DMS53 (cell line): ENCODE results near the gene NEGR1.

Experiments used
- DNase-seq: peaks from one replicate; lab custom pipeline; 2025; lab: John Stamatoyannopoulos, UW

Gene NEGR1

DNA sequence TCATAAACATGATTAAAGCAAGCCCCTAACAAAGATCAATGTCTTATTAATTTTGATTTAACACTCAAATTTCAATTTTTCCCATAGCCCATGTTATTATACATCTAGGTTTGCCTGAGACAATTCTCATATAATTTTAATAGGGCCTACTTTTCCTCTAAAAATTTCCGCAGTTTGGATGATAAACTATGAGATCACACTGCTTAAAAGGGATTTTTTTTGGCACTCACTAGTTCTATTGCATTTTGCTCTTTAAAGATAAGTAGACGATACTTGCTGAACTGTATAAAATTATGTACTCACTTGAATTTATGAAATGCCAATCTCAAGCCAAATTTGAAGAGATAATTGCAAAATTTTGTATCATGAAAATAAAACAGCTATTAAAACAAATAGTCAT is 721.1 kb downstream of the NEGR1 start:
- no peak for DNase-seq

DNA sequence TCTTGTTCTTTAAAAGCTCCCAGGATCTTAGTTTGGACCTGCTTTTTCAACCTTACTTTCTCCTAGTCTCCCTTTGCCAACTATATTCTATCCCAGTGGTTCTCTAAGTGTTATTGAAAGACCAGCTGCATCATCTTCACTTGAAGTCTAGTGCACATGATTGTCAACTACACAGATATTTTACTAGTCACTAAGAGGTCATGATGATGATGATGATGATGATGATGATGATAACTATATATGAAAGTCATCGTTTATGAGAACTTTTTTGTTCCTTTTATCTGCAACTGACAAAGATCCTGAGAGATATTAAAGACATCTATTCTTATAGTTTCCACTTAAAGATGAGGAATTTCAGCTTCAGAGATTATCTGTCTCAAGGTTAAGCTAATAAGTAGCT is 722.5 kb downstream of the NEGR1 start:
- no peak for DNase-seq

DNA sequence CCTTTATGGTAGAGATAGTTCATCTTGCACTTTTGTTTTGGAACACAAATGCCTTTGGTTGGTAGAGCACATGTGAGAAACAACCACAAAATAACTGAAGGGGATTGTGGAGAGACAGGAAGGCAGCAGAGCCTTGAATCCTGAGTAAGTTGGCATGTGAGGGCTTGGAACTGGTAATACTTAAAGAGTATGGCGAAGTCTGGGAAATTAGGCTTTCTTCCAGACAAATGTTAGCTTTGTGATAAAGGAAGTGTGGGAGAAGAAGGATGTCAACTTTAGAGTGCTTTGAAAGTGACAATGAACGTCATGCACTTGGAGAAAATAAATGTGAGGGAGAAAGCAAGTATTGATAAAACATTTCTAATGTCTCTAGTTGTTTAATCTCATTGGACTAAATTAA is 725.2 kb downstream of the NEGR1 start:
- no peak for DNase-seq

DNA sequence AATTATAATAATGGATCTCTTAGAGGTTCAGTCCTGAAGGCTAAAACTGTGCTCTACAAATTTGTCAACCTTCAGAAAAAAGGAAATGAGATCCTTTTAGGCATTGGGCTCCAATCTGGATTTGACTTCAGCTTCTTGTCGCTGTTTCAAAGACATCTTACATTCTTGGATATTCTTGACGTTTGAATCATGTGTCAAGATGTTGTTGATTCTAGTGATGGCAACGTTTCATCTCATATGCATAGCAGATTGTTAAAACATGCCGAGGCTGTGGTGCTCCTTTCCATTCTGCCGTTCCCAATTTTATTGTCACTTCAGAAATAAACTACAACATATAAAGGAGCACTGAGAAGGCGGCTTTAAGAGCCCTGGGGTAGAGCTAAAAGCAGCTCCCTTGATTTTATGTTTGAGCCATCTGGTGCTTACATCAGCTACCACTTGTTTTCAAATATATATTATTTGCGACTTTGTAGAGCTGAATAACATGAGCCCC is 733.9 kb downstream of the NEGR1 start:
- DNase-seq, result no peak

DNA sequence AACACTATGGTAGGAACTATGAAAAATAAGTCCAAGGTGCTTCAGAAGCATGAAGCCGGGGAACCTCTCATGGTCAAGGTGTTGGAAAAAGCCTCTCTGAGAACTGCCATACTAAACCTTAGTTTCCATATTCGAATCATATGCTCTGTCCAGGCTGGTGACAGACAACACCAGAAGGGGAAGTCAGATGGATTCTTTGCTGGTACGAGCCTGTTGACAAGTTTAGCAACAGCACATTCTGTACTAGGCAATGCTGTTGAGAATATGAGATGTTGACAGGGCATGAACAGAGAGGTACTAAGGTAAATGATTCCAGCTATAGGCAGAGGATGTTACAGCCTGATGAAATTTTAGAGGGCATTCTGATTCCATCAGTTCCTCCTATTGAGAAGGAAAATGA is 740.2 kb downstream of the NEGR1 start:
- no peak for DNase-seq

DNA sequence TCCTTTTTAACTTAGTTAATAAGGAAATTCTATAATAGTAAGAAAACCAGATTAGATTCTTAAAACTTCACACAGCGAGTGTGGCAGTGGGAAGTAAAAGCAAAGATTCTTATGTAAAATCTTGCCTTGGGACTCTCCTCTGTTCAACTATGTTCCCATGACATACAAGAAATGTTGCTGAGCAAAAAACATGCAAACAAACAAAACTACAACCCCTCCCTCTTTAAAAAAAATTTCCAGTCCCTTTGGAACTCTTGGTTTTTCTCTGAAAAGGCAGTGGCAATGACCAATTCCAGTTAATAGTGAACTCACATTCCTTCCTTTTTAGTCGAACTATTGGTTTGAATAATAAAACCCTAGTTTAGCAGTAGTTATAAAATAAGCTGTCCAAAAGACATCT is 748.4 kb downstream of the NEGR1 start:
- no peak for DNase-seq

DNA sequence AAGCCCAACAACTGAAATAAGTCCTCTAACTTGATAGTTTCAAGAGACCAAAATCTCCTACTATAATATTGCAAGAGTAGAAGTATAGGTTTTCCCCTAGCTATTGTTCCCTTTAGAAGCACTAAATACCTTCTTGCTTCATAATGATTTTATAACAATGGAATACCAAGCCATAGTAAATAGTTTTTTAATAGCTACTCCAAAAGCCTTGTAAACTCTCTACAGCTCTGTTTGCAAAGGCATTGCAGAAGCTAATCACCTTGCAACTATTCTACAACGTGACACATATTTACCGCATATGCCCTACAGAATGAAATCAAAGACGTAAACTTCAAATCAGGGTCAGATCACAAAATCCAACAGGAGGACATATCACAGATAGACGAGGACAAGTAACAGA is 750.0 kb downstream of the NEGR1 start:
- DNase-seq, result no peak

DNA sequence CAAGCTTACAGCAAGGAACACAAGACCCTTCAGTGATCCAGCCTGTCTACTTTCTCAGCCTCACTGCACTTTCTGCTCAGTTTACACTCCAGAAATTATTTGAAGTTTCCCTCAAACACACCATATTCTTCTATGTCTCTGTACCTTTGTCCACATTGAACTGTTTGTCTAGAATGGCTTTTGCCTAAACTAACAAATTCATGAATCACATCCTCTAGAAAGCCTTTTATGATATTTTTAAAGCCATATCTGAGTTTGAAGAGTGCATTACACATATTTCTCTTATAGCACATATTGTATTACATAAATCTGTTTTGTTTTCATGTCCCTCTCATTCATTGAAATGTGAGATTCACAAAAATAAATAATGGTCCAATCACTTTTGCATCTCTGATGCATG is 755.5 kb downstream of the NEGR1 start:
- peak; percentile 45 for DNase-seq

DNA sequence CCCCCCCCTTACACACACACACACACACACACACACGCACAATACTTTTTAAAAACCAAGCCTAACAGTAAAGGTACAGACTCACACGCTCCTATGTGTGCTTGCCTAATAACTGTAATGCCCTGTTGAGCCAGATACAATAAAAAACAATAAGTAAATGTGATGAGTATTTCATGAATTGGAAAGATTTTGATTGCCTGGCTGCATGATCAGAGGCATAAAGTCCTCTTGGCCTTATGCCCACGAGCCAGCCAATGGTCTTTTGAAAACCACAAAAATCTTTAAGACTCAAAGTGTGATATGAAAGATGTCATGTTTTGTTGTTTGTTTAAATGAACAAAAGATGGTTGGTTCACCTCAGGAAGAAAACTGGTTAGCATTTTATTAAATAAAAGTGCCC is 759.6 kb downstream of the NEGR1 start:
- no peak for DNase-seq

DNA sequence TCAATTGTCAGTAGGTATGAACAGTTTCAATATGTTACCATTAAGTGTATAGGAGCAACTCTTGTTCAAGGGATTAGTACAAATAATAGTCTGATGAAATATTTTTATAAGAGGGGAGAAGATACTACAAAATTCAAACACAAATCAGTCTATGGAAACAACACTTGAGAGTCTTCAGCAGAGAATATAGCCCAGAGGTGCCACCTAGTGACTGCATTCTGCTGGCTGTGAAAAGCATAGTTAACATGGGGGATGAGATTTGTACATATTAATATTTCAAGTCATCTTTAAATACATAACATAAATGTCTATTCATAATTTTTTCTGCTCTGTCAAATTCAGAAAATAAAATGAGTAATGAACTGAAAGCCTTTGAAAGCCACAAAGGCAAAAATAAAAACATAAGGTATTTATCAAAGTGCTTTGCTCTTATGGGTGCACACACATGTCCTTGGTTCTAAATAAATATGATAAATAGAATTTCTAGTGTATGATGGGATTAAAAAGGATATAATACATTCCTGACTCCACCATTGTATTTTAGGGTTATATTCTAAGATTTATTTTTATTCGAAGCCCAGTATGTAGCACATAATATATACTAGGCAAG is 760.6 kb downstream of the NEGR1 start:
- DNase-seq, result peak; percentile 81

DNA sequence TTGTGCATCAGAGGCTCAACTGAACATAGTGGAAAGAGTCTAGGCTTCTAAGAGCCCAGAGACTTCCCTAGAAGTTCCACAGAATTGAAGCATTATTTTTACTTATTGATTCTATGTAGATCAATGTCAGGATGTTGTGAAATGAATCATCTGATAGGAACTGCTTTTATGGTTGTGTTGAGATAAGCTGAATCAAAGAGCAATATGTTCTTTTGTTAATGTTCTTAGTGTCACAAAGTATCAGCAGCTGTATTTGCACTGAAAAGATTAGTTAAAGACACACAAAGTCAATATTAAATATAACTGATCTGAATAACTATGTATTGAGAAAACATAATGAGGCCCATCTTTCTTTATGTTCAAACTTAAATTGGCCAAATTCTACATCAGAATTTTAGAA is 770.8 kb downstream of the NEGR1 start:
- DNase-seq, result no peak

DNA sequence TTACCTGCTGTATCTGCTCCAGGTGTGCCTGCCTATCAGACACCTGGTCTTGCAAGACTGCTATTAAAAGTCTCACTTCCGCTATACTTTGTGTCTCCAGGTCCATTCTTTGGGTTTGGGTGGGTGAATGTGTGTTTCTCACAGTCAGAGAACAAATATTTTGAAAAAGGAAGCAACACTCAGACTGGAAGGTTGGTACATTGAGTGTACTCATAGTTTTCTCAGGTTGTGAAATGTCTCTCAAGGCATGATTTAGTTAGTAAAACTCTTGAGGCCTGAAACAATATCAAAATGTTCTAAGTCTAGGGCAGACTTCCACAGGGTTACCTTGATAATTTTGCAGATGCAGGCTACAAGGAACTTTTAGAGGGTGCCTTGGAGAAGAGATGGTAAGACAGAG is 771.6 kb downstream of the NEGR1 start:
- no peak for DNase-seq

DNA sequence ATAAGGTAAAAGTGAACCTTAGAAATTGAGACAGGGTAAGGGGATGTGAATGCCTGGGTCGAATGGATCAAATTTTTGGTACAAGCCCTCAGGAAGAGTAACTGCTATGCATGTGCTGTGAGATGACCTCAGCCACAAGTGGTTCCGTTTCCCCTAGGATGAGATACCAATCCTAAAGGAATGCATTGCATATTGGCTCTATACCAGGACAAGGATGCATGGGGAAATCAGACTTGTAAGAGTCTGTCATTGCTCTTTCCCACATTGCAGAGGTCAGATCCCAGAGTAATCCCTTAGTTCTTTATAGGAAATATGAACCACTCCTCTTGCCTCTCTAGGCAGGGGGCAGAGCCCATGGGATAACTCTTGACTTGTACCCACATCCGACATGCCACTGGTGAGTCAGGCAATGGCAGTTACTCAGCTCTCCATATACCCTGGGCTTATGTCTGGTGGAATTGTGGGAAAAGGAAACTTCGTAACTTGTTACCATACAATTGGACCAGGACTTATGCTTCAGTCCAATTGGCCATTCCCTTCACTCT is 773.2 kb downstream of the NEGR1 start:
- DNase-seq, result no peak

DNA sequence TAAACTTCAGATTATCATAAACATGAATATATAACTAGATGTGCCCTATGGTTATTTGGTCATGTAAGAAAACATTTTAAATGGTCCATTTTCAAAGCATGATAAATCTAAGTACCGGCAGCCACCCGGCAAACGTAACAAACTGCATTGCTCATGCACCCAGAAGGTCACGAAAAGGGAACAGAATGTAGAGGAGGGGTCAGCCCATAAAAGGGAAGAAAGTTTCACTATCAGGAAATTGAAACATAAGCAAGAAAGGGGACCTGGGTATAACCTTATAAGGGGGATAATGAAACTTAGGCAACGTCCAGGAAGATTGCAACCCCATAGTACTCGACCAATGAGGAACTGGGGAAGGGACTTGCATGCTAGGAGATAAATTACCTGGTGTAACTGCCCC is 780.3 kb downstream of the NEGR1 start:
- DNase-seq, result no peak

DNA sequence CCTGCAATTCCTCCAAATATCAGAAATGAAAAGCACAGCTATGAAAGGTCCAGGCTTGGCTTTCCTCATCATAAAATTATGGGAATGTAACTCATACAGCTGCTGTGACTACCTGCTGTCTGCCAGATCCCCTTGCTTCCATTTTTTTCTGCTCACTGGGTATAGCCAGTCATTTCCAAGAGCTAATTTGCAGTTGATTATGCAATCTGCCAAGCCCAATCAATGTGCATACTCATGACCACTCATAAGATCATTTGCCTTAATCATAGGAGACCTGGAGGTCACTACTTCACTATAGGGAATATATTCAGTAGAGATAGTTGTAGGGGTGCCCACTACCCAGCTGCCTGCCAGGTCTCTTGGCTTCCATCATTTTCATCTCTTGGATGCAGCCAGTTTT is 783.8 kb downstream of the NEGR1 start:
- DNase-seq, result no peak

DNA sequence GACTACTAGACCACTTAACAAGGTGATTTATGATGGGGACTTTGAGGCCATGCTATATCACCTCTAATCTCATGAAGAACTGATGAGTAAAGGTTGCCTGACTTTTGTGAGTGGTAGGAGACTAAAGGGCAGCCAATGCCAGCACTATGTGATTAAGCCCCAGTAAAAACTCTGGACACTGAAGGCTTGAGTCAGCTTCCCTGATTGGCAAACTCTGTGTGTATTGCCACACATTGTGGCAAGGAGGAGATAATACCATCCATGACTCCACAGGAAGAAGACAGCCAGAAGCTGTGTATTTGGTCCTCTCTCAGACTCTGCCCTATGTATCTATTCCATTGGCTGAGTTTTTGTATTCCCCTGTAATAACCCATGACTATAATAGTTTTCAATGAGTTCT is 788.2 kb downstream of the NEGR1 start:
- DNase-seq, result no peak

DNA sequence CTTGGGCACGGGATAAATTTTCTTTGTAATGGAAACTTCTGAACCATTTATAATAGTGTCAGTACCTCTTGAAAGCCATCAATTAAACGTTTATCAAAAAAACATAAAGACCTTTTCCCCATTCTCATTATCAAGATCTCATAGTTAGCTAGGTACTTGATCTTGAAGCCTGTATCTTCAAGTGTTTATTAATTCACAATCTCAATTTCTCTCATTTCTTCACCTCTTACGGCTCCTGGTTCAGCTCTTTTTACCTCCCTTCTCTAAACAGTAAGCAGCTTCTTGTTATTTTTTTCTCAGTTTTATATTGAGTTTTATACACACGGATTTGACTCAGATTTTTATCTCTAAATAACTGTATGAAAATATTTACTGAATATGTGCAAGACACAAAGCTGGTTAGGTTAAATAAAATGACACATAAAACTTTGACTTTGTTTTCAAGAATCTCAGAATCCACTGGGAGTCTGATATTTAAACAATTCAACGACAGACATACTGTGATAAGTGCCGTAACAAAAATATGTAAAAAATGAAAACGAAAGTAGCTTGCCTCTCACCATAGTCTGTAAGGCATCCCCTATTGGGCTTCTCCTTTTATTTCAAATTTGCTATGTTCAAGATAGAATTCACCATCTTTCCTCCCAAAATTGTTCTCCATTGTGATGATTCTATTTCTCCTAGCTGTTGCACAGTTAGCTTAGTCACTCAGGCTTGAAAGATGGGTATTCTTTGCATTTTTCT is 789.9 kb downstream of the NEGR1 start:
- DNase-seq, result no peak

DNA sequence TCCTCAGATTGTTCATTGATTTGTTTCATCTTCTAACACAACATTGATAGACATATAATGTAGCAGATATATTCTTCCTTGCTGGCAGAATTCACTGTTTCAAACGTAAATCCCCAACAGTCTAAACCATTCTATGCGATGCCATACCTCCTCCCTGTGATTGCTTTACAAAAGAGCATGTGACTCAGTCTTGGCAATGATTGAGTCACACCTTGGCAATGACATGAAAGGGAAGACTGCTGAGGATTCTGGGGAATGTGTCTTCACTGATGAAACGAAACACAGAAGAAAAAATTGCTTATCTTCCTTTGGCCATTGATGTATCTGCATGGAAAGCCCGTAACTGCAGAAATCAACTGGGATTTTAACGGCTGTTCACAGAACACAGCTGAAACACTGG is 791.9 kb downstream of the NEGR1 start:
- DNase-seq, result no peak

DNA sequence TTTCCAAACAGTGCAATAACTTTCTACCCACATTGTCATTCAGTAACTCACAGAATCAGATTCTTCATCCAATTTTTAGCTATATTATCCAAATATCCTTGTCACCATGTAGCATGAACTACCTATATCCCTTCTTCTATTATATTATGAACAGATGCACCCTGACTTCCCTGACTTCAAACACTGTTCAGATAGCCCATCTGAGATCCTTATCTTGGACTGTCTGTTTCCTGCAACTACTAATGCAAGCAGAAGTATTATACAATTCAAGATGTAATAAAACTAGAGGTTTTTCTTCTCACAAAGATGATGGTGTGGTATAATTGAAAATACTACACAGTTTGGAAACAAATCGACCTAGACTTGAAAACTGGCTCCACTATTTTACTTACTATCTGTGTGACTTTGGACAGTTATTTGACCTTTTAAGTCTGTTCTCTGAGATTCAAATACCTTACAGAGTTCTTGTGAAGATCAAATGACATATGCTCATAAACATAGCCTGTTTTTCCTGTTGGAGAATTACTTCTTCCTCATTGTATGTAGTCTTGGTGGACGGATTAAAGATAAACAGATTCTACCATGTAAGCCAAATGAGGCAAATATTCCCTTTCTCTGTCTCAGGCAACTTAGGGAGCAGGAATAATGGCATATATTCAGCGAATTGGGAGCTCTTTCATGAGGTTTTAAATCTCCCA is 793.6 kb downstream of the NEGR1 start:
- DNase-seq, result peak; percentile 14

DNA sequence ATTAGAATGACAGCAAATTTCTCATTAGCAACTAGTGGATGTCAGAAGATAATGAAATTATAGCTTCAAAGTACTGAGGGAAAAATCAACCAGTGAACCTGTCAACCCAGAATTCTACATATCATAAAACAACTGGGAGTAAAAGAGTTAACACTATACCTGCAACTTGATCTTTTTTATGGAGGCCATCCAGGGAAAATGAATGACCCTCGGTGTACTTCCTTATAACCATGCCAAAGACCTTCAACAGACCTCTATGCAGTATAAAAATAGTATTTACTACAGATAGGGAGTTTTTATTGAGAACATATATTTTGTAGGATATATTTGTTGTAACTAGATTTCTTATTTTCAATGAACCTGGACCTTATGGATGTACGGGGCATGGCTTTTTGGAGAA is 809.0 kb downstream of the NEGR1 start:
- DNase-seq, result no peak

DNA sequence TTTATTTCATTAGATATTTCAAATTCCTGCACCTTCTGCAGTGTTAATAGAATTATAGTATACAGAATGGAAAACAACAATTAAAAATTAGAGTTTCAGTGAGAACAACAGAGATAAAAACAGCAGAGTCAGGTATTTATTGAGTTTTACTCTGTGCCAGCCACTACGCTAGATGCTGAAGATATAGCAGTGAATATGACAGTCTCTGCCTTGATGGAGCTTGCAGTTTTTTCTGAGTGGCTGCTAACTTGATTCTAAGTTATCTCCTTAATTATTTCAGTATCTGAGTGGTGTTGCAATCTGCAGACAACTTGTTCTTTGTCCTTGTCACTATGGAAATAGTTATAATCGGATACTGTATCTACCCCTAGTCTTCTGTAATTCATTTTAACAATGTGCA is 817.2 kb downstream of the NEGR1 start:
- DNase-seq, result no peak

DNA sequence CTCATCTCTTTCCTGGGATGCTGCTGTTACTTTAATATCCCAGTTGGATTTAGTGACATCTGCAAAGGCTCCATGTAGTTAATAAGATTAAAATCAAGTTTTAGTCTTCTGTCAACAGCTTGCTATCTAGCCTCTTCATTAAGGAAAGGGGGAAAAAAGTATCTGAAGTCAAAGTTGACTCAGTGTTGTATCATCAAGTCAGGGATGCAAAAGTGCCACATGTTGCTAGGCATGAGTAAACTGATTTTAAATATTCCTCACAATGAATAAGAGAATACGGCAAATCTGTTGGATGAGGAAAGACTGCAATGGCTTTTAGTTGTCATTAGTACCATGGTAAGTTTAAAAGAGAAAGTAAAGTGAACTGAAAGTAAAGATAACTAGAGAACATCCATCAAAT is 818.3 kb downstream of the NEGR1 start:
- DNase-seq, result no peak

DNA sequence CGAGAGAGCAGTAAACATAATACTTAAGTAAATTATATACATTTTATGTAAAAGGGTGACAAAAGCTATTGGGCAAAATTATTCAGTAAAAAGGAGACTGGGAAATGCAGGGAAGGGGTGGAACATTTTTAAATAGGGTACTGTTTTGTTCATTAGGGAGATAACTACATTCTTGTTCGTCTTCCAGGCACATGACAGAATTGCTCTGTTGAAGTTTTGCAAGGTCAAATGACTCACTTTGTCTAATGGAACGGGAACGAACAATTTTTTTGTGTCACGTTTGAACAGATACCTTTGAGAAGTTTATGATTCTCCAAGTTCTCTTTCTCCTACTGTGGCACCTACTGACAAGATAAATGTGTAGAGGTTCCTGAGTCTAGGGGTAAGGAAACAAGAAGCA is 819.2 kb downstream of the NEGR1 start:
- no peak for DNase-seq
